HG02938 (cell line): ENCODE measurements around the gene PTPRU.

Experiments
- ATAC-seq: cut with Tn5 transposase; IDR thresholded peaks from one replicate; pipeline ENCODE4 v1.9.1; 2021; ENCODE audit warnings: mild to moderate bottlenecking, moderate library complexity; ENCODE audit not compliant: unreplicated experiment

Gene PTPRU

GRCh38 chr1:29243023-29243870 is 6.9 kb downstream of the PTPRU start:
- no peak for ATAC-seq

DNA sequence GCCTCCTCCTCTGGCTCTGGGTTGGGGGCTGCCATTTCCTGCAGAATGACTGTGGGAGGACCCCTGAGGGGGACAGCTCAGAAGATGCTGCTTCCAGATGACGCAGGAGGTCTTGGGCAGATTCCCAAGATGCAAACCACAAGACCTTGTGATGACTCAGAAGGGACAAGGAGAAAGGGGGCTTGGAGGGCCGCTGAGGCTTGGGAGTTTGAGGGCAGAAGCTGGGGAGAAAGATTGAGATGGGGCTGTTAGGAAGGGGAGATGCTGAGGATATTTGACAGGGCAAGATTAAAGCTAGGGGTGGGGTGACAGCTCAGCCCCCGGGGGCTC is 7.5 kb downstream of the PTPRU start:
- no peak for ATAC-seq

GRCh38 chr1:29245261-29245660 is 8.9 kb downstream of the PTPRU start:
- ATAC-seq = no peak

- ATAC-seq = no peak
Measured at GRCh38 chr1:29245876-29246275, 9.6 kb downstream of the PTPRU start.

DNA sequence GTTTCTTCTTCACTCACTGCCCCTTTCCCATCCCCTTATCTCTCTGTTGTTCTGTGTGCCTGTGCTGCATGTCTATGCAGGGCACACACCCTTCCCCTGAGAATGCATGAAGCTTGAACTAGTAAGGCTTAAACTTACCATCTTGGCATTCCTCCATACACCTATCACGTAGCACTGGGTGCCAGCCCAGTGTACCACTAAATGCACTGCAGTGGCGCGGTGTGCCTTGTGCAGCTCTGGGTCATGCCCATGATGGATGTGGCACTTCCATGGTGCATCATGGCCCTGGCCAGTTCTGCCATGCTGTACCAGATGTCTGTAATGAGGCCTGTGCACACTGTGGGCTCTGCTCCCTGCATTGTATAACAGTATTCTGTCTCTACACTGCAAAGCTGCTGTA is 10.7 kb downstream of the PTPRU start:
- ATAC-seq = no peak

DNA sequence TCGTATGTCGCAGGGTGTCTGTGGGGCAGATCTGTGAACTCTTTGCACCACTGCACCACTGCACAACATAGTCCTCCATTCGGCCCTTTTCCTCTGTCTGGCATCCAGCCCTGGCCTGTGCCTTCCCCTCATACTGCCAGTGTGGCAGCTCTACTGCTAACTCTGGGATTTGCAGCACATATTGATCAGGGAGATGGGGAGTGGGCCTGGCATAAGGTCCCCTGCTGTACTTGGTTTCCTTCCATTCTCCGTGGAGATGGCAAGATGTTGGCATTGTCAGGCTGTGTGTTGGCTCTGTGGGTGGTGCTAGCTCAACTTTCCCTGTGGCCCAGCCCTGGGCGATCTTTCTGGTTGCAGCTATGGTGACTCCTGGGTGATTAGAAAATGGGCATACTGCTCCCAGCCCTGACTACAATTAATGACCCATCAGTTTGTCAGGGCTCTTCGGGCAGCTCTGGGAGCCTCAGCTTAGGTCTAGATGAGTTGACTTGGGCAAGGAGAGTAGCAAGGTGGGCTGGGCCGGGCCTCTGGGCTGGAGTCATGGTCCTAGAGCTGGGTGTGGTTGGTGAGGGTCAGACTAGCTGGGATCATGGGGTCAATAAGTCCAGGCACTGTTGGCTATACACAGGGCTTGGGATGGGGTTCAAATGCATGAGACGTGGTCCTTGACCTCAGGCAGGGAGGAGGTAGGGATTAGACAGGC is 11.4 kb downstream of the PTPRU start:
- ATAC-seq = no peak

DNA sequence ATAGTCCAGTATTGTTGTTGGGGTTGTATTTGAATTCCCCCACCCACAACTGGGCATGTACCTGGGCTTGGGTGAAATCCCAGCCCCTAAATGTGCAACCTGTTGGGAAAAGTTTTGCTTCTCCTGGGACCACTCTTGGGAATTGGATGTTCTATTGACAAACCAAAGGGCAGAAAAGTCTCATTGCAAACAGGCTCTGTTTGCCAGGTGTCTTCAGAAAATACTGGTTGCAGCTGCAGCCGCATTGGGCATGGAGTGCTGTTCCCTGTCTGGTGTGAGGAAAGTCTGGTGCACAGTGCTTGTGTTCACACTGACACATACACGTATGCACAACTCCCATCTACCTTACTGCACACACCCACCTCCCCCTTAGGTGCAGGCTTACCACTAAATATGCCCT is 12.1 kb downstream of the PTPRU start:
- ATAC-seq = no peak

DNA sequence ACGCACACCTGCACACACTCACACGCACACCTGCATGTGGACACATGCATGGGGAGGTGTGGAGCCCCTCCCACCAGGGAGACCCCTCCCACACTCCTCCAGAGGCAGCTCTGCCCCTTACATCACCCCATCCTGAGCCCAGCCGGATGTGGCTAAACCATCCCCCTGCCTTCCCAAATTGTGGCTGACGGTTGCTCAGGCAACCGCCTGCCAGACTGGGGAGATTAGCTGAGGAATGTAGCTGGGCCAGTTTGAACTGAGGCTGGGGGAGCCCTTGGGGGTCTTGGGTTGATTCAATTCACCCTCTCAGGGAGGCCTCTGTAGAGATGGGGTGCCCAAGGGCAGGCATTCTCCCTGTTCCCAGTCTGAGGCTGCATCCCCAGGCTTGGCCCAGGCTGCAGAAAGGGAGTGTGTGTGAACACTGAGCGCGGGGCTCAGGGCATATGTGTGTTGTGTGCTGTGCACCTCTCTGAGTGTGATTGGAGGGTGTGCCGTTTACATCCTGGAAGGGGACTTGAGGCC is 12.9 kb downstream of the PTPRU start:
- ATAC-seq = no peak

DNA sequence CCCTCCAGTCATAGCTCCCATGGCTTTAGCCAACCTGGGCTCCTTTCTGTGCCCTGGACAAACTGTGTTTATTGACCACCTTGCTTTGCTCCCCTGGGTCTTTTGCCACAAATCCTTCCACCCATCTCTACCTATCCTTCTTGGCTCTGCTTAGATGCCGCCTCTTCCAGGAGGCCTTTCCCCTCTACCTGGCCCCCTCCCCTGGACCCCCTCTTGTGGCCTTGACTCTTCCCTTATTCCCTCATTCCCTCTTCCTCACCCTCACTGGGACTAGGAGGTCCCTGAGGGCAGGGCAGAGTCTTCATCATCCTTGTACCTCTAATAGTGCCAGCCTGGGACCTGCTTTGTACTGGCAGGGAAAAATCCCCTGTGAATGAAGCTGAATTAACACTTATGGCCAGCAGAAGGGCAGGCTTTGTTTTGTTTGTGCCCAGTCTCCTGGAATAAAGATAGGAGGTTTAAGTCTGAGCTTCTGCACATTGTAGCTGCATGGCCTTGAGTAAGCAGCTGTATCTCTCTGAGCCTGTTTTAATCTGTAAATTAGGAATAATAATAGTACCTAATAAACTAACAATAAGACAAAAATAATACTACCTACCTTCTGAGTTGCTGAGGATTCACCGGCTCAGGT is 13.7 kb downstream of the PTPRU start:
- no peak for ATAC-seq

DNA sequence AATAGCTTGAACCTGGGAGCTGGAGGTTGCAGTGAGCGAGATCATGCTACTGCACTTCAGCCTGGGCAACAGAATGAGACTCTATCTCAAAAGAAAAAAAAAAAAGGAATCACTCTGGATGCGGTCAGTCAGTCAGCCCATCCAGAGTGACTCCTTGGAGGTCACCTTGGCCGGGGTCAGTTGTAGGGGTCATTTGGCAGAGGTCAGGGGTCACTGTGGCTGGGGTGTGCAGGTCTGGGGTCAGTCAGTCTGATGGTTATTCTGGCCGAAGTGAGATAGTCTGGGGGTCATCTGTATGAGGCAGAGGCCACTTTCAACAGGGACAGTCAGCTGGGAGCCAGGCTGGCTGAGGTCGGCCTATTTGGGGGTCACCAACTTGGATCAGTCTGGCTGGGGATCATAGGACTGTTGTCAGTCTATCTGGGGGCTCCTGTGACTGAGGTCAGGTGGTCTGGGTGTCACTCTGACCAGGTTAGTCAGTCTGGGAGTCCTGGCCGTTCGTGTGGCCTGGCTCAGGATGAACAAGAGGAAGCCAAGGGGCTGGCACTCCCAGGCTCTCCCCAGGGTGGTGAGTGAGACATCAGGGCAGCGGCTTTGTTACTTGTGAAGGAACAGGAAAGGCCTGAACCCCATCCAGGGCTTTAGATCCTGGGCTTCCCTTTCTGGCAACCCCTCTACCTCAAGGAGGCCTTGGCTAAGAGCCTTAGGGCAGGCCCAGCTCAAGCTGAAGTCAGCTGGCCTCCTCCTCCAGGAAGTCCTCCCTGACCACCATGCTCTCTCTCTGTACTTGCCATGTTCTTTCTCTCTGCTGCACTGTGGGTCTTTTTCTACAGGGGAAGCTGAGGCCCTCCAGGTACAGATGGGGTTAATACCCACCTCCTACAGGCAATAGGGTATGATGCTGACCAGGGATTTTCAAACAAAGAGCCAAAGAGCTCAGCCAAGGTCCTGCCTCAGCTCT is 15.1 kb downstream of the PTPRU start:
- ATAC-seq = no peak

DNA sequence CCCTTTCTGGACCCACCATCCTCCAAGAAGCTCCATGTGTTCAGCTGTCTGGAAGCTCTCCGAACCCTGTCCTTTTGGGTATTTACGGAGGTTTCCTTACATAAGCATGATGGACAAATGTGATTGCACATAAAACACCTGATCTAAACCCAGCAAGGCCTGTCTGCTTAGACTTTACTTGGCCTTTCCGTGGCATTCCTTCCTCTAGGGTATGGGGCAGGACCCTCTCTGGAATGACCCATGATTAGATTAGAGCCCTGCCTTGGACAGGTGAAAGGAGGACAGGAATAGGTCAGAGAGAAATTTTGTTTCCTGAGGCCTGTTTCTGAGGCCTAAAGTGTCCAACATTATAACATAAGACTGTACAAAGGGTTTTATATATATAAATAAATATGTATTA is 16.9 kb downstream of the PTPRU start:
- ATAC-seq = no peak

DNA sequence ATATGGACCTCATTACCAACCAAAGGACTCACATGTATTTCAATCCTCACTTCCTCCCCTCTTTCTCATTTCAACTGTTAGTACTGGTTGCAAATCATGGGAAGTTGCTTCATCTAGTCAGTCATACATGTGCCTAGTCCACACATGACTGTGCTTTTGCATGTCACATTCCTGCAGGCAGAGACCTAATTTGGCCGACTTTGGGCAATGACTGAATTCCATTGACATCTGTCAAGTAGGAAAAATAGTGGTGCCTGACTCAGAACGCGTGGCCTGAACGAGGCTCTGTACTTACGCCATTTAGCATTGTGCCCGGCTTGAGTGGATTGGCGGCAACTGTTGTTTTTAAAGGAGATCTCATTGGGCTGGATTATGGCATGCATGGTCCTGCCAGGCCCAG is 18.0 kb downstream of the PTPRU start:
- ATAC-seq = no peak

DNA sequence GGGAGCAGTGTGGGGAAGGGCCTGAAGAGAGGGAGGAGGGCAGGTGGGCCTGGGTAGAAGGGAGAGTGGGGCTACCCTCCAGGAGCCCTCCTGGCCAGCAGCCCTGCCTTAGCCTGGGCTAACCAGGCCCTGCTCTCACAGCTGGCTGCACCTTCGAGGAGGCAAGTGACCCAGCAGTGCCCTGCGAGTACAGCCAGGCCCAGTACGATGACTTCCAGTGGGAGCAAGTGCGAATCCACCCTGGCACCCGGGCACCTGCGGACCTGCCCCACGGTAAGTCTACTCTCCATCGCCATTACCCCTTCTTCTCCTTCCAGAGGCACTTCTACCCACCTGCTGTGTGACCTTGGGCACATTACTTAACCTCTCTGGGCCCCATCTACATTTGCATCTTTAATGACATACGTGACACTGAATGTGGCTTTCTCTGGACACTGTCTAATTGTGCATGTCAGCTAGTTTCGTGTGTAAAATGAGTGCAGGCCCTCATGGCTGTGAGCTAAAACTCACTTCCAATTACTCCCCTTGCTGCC is 18.9 kb downstream of the PTPRU start:
- ATAC-seq = no peak

DNA sequence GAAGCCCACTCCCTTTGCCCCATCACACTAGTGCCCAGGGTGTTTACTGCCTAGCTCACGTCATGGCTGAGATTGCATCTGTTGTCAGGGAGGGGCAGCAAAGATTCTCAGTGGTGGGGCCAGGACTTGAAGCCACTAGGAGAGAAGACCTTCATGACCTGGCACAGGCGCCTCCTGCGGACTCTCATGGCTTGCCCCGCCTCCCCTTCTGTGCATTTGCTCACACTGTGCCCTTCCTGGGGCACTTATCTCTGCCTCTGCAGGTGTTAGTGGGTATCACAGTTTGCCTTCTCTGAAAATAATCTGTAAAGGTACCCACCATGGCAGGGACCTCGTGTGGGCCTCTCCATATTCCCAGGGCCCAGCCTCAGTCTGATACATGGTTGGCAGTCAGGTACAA is 20.1 kb downstream of the PTPRU start:
- no peak for ATAC-seq

- no peak for ATAC-seq
Measured at GRCh38 chr1:29256979-29257804, 20.9 kb downstream of the PTPRU start.

DNA sequence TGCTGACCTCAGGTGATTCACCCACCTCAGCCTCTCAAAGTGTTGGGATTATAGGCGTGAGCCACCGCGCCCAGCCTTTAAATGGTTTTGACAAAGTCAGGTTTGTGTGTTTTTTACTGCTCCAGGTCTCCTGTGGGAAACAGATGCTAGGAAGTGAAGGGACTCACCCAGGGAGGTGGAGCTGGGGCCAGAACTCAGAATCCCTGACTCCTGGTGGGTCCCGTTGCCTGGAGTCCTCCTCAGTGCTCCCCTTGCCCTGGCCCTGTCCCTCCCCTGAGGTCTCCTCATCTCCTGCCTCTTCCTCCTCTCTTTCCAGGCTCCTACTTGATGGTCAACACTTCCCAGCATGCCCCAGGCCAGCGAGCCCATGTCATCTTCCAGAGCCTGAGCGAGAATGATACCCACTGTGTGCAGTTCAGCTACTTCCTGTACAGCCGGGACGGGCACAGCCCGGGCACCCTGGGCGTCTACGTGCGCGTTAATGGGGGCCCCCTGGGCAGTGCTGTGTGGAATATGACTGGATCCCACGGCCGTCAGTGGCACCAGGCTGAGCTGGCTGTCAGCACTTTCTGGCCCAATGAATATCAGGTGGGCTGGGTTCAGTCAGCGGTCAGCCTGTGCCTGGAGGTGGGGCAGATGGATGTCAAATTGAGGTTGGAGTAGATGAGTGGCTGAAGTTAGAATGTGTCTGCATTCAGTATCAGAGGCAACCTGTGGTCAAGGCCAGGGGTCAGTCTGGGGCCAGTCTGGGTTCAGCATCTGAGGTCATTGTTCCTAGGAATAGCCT is 22.1 kb downstream of the PTPRU start:
- no peak for ATAC-seq

- ATAC-seq = no peak
Measured at GRCh38 chr1:29258976-29259801, 22.9 kb downstream of the PTPRU start.
